ENCODE measurements around the gene FSD1L.

DNA sequence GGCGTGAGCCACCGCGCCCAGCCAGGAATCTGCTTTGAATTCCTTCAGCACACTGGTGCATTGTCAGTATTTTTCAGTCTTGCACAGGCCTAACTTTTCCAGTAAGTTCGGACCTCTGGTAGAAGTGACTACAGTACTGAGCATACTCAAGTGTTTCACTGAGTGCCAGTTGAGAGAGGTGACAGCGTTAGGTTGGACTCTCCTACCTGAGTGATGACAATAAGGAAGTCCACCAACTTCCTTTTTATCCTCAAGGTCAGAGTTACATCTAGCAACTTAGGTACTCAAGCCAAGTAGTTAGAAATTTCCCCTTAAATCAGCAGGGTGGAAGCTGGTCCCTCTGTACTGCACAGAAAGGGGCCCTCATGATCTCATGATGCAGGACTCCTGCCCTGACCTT, 26.0 kb upstream of the FSD1L start:
- no peak for TF ChIP-seq SIN3A (IDR thresholded peaks at IDR 0.05; ENCODE audit: borderline replicate concordance, insufficient read depth, low read length)
- no peak for TF ChIP-seq POLR2AphosphoS5 (IDR thresholded peaks at IDR 0.05; ENCODE audit: low read depth, low read length)
- TF ChIP-seq, protein P1, sequence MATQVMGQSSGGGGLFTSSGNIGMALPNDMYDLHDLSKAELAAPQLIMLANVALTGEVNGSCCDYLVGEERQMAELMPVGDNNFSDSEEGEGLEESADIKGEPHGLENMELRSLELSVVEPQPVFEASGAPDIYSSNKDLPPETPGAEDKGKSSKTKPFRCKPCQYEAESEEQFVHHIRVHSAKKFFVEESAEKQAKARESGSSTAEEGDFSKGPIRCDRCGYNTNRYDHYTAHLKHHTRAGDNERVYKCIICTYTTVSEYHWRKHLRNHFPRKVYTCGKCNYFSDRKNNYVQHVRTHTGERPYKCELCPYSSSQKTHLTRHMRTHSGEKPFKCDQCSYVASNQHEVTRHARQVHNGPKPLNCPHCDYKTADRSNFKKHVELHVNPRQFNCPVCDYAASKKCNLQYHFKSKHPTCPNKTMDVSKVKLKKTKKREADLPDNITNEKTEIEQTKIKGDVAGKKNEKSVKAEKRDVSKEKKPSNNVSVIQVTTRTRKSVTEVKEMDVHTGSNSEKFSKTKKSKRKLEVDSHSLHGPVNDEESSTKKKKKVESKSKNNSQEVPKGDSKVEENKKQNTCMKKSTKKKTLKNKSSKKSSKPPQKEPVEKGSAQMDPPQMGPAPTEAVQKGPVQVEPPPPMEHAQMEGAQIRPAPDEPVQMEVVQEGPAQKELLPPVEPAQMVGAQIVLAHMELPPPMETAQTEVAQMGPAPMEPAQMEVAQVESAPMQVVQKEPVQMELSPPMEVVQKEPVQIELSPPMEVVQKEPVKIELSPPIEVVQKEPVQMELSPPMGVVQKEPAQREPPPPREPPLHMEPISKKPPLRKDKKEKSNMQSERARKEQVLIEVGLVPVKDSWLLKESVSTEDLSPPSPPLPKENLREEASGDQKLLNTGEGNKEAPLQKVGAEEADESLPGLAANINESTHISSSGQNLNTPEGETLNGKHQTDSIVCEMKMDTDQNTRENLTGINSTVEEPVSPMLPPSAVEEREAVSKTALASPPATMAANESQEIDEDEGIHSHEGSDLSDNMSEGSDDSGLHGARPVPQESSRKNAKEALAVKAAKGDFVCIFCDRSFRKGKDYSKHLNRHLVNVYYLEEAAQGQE (IDR thresholded peaks at IDR 0.05; ENCODE audit: insufficient read depth in 1 of 2, low read depth in 2 of 2, low read length in 2 of 2) = no peak
- TF ChIP-seq TAF1 (IDR thresholded peaks at IDR 0.05; ENCODE audit: borderline replicate concordance, insufficient read depth, low read length) = no peak
- no peak for TF ChIP-seq FOXP2 (optimal IDR thresholded peaks at IDR 0.05; ENCODE audit: borderline replicate concordance, extremely low read depth, extremely low read length, insufficient read depth)

Measured in PFSK-1 (cell line).